A172 (cell line): ENCODE measurements around the gene ABCB11. TPM values are rescaled to one million over a fixed set of nuclear protein-coding genes. Genes with fewer than 3 reads are reported as not detected.

ENCODE experiments used
- DNase-seq: peaks from one replicate; pipeline ENCODE4 v3.0.0-alpha.2; 2015; ENCODE audit warnings: low spot score
- total RNA-seq: library from RNA; depleted of rRNA; stranded (reverse); fragments of >200 nt; shearing (Covaris generic); gene quantifications from 2 replicates; pipeline ENCODE4 v1.2.3, GENCODE V29; 2014

Gene ABCB11
- total RNA-seq, 1 experiment from 2014 or later = not detected

DNA sequence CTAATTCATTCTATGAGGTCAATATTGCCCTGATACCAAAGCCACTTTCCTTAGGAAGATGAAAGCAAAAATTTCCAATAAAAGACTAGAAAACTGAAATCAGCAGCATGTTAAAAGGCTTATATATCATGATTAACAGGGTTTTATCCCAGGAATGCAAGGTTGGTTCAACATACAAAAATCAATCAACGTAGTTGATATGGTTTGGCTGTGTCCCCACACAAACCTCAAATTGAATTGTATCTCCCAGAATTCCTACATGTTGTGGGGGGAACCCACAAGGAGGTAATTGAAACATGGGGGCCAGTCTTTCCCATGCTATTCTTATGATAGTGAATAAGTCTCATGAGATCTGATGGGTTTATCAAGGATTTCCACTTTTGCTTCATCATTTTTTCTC, 11.7 kb upstream of the ABCB11 start:
- no peak for DNase-seq

GRCh38 chr2:169041594-169041993, 10.5 kb upstream of the ABCB11 start:
- no peak for DNase-seq

- no peak for DNase-seq
Measured at GRCh38 chr2:169039702-169040101, 8.6 kb upstream of the ABCB11 start.

DNA sequence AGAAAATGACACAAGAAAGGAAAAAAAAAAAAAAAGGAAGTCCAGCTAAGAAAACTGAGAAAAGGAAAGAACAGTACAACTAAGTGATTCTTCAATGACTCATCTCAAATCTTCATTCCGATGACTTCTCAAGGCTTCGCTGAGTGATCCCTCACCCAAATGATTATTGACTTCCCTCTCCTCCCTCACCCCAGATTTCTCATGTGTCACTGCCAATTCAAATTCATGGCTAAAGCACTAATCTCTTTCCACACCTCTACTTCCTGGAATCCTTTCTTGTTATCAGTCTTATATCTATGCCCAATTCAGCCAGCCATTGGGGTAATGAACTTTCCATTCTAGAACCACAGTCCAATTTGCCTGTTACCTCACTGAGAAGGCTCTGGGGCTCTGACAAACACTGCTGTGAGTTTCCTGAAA, 7.2 kb upstream of the ABCB11 start:
- DNase-seq = peak; percentile 57

- DNase-seq = no peak
Measured at GRCh38 chr2:169036736-169037440, 5.8 kb upstream of the ABCB11 start.

DNA sequence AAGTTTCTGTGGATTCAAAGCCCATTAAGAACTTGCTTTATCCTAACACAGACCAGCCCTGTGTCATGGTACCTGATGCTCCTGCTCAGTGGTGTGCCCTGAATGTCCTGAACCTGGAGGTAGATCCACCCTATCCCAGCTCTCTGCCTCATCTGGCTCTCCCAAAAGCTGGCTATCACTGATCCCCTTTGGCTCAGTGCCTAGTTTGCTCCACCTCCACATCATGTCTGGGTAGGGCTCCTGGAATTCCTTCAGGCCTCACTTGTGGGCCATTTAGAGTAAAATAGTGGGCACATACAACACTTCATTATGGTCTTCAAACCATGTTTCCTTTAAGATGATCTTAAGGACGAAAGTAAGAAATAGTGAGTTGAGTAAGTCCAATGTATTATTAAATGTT, 4.8 kb upstream of the ABCB11 start:
- DNase-seq = no peak

DNA sequence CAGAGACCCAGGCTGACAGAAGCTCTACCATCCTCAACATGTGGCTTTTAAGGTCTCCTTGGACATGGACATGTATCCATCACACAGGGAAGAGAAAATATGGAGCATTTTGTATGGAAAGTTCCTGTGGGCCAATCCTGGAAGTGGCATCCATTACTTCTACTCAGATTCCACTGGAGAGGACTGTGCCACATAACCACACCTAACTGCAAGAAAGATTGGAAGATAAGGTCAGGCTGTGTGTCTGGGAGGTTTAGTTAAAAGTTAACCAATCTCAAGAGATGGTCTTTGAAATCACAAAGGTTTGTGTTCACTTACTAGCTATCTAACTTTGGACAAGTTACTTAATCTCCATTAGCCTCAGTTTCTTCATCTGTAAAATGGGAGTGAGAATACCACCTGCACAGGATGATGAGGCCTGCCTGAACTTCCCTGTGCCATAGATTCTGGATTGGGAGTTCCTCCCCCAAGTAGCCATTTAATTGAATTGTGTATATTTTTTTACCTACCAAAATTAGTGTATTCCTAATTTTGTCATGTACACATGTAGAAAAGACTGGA, 3.9 kb upstream of the ABCB11 start:
- no peak for DNase-seq

- peak; percentile 16 for DNase-seq
Measured at GRCh38 chr2:169034256-169034655, 3.1 kb upstream of the ABCB11 start.

GRCh38 chr2:169029341-169029740, 1.8 kb downstream of the ABCB11 start:
- DNase-seq = no peak

- no peak for DNase-seq
Measured at GRCh38 chr2:169027234-169027633, 3.9 kb downstream of the ABCB11 start.

- DNase-seq = no peak
Measured at GRCh38 chr2:169026056-169026455, 5.1 kb downstream of the ABCB11 start.

- no peak for DNase-seq
Measured at GRCh38 chr2:169023161-169023560, 8.0 kb downstream of the ABCB11 start.

DNA sequence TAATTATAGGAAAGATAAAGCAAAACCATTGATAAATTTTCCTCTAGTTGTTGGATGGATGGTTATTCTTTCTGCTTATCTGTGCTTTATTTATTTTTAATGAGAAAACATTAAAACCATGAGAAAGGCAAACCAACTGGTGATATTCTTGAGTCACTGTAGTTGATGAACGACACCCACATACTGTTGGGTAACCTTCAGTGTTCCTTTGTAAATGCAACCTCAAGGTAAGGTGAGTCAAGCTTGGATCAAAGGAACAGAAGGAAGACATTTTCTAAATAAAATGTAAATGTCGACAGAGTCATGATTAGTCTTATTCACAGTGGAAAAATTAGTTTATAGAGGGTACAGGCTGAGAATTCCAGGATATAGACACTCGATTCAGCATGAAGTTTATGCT, 12.7 kb downstream of the ABCB11 start:
- DNase-seq = no peak

DNA sequence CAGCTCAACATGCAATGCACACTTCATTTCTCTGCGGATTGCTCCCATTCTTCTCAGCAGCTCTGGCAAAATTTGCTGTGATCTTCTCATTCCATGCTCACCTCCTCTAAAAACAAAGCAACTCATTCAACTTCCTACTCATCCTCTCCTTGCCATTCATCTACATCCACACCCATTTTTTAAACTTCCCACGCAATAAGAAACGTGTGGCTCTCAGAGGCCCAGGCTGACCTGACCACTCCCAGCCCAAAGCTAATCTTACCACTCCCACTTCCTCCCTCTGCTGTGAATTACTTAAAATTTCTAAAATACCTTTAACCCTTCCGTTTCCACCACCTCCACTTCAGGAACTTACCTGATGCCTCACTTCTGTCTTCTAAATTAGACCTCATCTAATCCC, 15.2 kb downstream of the ABCB11 start:
- no peak for DNase-seq

- DNase-seq = no peak
Measured at GRCh38 chr2:169014780-169015179, 16.3 kb downstream of the ABCB11 start.

- DNase-seq = no peak
Measured at GRCh38 chr2:169013628-169014026, 17.5 kb downstream of the ABCB11 start.

DNA sequence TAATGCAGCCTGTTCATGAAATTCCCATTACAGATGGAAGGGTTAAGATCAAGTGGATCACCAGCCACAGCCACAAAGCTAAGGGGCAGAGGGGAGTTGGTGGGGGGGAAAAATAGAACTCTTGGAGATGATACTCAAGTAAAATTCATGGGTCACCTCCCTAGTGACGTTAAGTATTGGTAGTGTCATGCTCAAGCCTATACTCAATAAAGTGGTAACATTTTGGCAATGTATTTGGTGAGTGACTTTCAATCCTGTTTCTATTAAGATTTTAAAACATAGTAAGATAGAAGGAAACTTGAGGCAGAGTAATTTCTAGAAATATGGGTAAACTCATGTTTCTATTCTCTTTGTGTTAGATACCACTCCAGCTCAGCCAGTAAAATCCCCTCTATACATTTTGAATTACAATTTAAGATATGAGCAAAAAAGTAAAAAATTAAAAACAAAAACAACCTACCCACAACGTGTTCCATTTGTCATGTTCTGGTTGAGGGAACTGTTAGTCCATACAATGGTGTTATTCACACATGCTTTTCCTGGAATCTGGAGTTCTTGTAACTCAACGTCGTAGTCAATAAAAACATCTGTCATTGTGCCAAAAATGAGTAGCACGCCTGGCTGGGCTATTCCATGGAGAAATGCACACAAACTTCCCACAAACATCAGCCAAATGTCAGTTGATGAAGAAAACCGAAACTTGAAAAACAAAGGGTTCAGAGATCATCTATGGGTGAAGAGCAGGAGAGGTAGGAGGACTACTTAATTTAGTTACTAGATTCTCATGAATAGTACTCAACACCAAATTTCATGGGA, 18.1 kb downstream of the ABCB11 start:
- no peak for DNase-seq

DNA sequence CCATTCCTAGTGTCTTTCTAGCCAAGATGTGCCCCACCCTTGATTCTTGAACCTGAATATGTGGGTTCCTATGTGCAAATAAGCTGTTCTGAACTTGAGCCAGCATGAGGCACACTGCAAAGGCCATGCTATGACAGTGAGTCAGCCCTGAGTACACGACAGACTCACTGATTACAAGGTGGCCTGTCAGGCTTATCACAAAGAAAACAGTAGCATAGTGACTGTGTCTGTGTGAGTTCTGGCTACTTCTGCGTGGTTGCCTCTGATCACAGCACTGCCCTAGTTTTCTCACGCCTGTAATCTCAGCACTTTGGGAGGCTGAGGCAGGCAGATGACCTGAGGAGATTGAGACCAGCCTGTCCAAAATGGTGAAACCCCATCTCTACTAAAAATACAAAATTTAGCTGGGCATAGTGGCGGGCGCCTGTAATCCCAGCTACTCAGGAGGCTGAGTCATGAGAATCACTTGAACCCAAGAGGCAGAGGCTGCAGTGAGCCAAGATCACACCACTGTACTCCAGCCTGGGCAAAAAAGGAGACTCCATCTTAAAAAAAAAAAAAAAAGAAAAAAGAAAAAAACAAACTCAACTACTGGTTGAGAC, 18.8 kb downstream of the ABCB11 start:
- peak; percentile 90 for DNase-seq

GRCh38 chr2:169011698-169012097, 19.4 kb downstream of the ABCB11 start:
- no peak for DNase-seq

GRCh38 chr2:169010633-169011460, 20.3 kb downstream of the ABCB11 start:
- no peak for DNase-seq

- no peak for DNase-seq
Measured at GRCh38 chr2:169009865-169010579, 21.1 kb downstream of the ABCB11 start.
